ENCODE data around the gene OFD1. TPM values are rescaled to one million over a fixed set of nuclear protein-coding genes. Genes with fewer than 3 reads are reported as not detected.

OFD1 gene
- total and polyA plus RNA-seq, 2 of the 8 experiments (the other 6 are each of a cell fraction or from before 2014, with no cell fraction given), result 8.0 to 23.4 TPM

DNA sequence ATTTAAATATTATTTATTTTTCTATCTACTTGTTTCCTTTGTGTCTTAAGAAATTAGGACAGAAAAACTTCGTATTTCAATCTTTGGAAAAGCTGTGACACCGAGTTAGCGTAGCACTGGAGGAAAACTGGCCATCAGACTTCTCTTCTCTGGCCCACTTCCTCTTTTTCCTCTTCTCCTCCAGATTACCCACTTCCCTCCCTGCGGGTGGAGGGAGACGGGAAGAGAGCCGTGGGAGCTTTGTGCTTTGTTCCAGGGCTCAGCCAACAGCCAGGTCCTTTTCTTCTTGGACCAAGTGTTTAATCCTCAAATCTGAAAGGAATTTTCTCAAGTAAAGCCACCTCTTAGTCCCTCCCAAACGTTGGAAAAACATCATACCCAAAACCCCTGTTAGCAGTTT, 29.7 kb downstream of the OFD1 start (continued):
- no peak for TF ChIP-seq CHD7 (IDR thresholded peaks at IDR 0.05; ENCODE audit: insufficient replicate concordance, low read length)
- TF ChIP-seq GABPA (IDR thresholded peaks at IDR 0.05; ENCODE audit: borderline replicate concordance, insufficient read depth, low read length), result no peak
- no peak for TF ChIP-seq YY1 (IDR thresholded peaks at IDR 0.05; ENCODE audit: low read depth, low read length)
- no peak for TF ChIP-seq CEBPB (IDR thresholded peaks at IDR 0.05; ENCODE audit: low read depth, low read length)
- no peak for TF ChIP-seq PHF8 (conservative IDR thresholded peaks at IDR 0.05; ENCODE audit: low read depth, low read length)
- TF ChIP-seq KDM1A (IDR thresholded peaks at IDR 0.05; ENCODE audit: borderline replicate concordance, low read length), result no peak
- TF ChIP-seq, protein P1, sequence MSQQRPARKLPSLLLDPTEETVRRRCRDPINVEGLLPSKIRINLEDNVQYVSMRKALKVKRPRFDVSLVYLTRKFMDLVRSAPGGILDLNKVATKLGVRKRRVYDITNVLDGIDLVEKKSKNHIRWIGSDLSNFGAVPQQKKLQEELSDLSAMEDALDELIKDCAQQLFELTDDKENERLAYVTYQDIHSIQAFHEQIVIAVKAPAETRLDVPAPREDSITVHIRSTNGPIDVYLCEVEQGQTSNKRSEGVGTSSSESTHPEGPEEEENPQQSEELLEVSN (IDR thresholded peaks at IDR 0.05), result no peak
- no peak for TF ChIP-seq HDAC2 (IDR thresholded peaks at IDR 0.05; ENCODE audit: borderline replicate concordance in 1 of 2, low read depth in 2 of 2, low read length in 2 of 2)
- no peak for TF ChIP-seq RFX5 (IDR thresholded peaks at IDR 0.05; ENCODE audit: borderline replicate concordance, low read depth, low read length)

Data from H1 (cell line).